HG03095 (cell line): ENCODE results near the gene C16orf78.
"Not testable (repeated sequence)": the region's sequence is repeated elsewhere in the genome, so short reads cannot be mapped to it uniquely, and the experiment has no call there.

Source experiments
- ATAC-seq: cut with Tn5 transposase; IDR thresholded peaks from one replicate; pipeline ENCODE4 v1.9.1; 2021; ENCODE audit warnings: moderate library complexity; ENCODE audit not compliant: unreplicated experiment

The C16orf78 gene

DNA sequence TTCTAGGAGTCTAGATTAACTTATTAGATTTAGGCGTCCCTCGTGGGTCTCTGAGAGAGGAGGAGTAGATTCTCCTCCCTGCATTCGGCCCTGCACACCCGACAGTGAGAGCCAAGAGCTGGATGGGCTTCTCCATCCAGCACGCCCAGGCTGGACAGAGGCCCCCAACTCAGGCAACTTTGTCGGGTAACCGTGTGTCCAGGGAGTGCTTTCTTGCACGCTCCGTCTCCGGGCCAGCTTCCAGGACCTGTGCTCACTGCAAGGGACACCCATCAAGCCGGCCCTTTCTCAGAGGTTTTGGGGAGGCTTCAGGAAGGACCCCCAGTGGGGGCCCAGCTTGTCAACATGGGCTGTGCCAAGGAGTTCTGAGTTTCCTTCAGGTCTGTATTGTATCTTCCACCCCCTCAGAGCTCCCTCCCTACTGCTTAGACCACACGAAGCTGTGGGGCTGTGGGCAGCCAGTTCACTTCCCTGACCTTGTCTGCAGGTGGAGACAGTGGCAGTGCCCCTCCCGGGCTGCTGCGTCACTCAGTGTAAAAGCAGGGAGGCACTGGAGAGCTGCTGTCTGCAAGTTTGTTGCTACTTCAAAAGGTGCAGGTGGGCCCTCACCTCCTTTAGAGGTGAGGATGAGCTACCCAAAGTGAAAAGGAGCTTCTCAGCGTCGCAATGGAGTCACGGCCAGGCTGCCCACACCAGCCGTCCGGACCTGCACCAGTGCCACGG is 24.0 kb upstream of the C16orf78 start:
- no peak for ATAC-seq

DNA sequence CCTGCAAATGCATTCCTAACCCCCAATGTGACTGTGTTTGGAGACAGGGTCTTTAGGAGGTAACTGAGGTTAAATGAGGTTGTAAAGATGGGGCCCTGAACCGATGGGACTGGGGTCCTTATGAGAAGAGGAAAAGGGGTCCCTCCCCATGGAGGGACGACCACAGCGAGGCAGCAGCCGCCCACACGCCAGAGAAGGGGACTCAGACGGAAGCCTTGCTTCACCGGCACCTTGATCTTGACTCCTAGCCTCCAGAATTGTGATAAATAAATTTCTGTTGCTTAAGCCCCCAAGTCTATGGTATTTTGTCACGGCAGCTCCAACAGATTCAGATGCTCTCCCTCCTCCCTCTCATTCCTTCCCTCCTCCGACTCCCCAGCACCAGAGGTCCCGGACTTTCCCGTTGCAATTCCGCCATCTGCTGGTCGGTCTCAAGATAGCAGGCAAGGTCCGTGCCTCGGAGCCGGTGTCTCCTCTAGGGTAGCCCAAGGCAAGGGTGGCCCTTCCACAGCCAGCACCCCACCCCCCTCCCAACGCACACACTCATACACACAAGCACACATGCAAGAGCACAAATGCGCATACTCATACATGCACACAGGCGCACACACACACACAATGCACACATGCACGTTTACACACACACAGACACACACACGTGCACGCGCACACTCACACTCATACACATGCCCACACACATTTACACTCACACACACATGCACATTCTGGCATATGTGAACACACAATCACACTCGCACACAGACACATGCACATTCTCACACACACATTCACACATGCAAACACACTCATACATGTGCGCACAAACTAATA is 23.1 kb upstream of the C16orf78 start:
- no peak for ATAC-seq

DNA sequence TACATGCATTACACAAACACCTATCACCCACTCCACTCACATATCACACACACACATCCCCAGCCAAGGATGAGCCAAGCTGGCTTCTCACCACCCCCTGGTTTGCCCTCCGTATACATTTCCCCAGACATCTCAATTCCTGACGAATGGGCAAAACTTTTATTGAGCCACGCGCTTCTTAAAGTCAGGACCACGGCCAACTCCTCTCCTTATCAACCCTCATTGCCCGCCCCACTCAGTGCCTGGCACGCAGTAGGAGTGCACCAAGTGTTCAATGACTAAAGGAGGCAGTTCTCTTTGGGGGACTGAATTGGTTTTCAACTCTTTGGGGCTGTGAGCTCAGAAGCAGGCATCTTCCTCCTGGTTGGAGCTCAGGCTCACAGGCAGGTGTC is 22.5 kb upstream of the C16orf78 start:
- no peak for ATAC-seq

DNA sequence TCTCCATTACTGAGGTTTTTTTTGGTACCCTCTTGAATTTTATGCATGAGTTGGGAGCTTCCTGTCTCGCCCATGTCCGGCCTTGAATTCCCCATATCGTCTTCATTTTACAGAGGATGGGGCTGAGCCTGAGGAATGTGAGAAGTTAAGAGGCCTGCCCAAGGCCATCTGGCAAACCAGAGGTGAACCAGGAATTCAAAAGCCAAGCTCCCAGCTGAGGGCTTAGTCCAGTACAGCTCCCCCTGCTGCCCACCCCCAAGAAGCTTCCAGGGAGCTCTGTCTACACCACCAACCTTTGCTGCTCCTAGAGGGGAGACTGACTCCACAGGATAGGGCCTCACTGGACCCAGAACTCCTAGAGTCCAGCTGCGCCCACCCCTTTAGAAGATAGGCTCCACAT is 20.7 kb upstream of the C16orf78 start:
- ATAC-seq, result no peak

DNA sequence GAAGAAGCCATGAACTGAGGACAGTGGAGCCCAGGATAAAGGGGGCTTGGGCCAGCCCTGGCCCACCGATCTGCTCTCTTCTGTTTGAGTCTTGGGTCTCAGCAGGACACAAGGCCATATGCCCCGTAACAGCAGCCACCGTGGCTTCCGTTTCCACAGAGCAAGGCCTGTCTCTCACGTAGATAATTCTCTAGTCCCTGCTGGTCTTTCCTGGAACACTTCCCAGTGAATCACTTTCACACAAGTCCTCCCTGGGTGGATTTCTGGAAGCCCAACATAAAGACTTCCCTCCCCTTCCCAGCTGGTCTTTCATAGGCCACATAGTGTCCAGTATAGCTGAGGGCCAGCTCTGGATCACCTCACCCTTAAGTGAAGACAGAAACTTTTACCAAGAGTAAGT is 19.9 kb upstream of the C16orf78 start:
- no peak for ATAC-seq

DNA sequence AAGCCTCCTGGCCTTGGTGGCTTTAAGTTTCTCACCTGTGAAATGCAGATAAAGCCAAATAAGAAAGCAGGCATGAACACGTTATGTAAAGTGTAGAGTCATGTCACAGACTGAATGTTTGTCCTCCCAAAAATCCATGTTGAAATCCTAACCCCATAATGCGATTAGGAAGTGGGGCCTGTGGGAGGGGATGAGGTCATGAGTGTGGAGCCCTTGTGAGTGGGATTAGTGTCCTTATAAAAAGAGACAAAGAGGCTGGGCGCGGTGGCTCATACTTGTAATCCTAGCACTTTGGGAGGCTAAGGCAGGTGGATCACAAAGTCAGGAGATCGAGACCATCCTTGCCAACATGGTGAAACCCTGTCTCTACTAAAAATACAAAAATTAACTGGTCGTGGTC is 19.5 kb upstream of the C16orf78 start:
- ATAC-seq, result no peak

DNA sequence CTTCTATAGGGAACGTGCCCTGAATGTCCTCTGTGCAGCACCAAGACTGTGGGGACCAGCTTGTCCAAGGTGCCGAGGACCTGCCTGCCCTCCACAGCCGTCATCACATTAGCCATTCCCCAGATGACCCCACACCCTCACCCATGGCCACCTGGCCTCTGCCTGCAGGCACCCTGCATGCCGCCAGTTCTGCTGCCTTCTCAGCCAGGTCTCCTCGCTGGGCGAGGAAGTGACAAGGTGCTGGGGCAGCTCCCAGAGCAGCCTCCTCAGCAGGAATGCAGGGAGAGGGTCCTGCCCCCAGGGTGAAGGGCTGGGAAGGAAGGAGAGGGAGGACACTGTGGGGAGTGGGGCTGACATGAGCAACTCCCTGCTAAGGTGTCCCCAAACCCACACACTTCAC is 18.6 kb upstream of the C16orf78 start:
- no peak for ATAC-seq

DNA sequence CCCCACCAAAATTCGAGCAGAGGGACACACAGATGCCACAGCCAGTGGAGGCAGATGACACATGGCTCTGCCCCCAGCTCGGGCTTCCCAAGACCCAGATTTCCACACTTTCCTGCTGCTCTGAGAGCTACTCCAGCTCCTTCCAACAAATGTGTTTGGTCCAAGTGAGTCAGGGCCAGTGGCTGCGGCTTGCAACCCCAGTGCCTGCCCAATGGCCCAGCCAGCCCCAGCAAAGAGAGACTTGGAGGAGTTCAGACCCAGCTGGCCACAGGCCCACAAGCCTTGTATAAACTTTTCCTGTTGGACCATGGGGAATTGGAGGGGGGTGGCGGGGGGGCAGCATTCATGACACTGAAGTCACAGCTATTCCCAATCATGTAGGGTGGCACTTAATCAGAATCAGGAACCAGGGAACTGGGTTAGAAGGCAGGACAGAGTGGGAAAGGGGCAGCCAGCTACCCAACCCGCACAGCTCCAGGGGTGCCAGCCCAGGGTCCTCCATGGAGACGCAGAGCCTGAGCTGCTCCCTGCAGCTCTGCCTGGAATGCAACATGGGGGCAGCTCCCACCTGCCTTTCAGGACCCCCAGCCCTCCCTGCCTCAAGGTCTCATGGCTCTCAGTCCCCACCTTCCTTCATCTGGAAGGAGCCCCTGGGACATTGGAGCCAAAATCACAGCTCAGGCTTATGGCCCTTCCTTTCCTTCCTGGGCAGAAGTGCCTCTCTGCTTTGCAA is 17.5 kb upstream of the C16orf78 start:
- ATAC-seq, result no peak

DNA sequence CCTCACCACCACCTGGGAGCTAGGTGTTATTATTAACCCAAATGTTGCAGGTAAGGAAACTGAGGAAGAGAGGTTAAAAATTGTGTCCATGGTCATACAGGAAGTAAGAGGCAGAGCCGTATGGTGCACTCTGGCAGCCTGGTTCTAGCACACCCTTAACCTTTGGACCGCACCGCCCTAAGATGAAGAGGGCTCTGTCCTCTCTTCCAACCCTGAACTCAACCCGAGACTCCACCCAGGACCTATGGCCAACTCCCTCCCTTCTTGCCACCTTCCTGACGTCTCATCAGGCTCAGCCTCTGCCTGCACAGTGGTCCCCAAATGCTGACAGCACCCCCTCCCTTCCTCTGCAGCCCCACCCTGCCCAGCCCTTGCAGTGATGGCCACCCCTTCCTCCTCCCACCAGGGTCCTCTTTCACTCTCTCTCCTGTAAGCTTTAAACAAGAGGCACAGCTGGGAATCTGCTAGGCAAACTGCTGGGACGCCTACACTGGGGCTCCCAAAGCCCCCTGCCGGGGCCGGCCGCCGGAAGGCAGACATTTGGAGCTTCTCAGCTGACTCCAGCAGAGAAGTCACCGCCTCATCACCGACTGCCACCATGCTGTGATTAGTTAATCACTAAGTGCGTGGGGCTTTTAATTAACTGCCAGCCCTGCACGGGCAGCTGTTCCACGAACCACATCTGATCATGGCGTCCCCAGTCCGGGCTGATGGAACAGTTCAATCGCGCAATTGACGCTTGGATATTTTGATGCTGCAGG is 16.7 kb upstream of the C16orf78 start:
- no peak for ATAC-seq

DNA sequence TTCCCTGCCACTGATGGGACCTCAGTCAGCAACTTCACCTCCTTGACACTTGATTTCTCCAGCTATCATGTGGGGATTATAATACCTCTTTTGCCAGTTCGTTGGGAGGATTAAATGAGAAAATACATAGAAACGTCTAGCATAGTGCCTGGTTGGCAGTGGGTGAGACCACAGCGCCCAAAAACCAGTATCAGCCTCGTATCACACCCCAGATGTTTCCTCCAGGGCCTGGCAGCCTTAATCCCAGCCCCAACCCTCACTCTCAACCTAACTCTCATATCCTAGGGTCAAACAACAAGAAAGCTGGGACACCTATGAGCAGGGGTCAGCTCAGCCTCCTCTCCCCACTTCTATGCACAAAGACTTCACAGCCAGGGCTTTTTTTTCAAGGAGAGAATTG is 14.0 kb upstream of the C16orf78 start:
- no peak for ATAC-seq

DNA sequence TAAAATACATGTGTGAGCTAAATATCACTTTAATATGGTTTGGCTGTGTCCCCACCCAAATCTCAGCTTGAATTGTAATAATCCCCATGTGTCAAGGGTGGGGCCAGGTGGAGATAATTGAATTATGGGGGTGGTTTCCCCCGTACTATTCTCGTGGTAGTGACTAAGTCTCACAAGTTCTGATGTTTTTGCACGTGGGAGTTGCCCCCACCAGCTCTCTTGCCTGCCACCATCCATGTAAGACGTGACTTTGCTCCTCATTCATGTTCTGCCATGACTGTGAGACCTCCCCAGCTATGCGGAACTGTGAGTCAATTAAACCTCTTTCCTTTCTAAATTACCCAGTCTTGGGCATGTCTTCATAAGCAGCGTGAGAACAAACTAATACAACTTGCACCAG is 11.9 kb upstream of the C16orf78 start:
- not testable (repeated sequence) for ATAC-seq

DNA sequence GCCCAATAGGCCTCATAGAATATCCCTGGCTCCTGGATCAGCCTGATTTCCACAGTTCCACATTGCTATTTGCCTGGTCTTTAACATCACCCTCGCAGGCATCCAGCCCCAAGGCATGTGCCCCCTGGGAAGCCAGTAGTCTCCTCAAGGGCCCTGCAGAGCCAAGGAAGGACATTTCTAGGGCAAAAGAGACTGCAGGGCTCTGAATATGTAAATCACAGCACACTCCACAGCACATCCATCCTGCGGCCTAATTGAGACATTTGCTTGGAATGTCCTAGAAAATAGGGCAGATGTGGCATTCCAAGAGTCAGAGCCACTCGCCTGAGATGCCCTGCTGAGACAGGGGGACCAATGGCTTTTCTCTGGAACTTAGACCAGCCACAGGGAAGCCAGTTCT is 11.4 kb upstream of the C16orf78 start:
- no peak for ATAC-seq

DNA sequence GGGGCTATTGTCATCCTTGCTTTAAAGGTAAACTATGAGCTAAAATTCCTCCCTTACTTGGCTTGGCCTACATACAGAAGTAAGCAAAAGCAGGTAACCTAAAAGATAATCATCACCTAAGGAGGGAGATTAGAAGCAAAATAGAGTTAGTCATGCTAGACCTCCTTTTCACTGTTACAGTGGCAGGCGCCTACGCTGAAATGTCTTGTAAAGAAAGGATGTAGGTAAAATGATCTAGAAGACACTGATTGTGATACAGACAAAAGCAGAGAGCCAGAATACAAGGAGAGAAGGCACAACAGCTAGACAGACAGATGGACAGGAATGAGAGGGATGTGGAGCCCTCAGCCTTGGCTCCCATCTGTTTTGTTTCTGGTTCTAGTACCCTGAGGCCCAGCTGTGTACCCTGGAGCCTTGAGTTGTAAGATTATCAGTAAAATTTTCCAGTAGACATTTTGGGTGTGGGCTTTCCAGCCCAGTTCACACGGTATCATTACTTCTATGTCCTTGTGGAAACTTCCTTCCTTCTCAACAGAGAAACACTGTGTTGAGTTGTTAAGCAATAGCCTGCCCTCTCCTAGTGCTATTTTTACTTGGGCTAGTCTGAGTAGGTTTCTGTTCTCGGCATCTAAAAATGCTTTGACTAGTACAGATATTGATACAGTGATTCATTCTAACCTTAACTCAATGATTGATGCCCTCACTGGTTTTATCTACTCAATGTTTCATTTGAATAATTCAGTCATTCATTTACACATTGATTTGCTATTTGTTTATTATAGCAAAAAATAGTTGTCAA is 7.7 kb upstream of the C16orf78 start:
- peak; percentile 93 for ATAC-seq

DNA sequence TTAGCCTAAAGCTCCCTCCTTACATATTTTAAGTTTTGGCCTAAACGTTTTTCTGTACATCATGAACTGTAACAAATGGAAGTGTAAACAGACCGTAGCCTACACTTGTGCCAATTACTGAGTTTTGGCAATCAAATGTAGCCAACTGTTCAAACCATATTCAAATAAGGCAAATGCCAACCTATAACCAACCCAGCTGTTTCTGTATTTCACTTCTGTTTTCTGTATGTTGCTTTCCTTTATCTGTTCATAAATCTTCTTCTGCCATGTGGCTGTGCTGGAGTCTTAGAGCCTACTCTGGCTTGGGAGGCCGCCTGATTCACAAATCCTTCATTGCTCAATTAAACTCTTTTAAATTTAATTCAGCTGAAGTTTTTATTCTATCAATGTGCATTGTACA is 6.9 kb upstream of the C16orf78 start:
- peak; percentile 35 for ATAC-seq

DNA sequence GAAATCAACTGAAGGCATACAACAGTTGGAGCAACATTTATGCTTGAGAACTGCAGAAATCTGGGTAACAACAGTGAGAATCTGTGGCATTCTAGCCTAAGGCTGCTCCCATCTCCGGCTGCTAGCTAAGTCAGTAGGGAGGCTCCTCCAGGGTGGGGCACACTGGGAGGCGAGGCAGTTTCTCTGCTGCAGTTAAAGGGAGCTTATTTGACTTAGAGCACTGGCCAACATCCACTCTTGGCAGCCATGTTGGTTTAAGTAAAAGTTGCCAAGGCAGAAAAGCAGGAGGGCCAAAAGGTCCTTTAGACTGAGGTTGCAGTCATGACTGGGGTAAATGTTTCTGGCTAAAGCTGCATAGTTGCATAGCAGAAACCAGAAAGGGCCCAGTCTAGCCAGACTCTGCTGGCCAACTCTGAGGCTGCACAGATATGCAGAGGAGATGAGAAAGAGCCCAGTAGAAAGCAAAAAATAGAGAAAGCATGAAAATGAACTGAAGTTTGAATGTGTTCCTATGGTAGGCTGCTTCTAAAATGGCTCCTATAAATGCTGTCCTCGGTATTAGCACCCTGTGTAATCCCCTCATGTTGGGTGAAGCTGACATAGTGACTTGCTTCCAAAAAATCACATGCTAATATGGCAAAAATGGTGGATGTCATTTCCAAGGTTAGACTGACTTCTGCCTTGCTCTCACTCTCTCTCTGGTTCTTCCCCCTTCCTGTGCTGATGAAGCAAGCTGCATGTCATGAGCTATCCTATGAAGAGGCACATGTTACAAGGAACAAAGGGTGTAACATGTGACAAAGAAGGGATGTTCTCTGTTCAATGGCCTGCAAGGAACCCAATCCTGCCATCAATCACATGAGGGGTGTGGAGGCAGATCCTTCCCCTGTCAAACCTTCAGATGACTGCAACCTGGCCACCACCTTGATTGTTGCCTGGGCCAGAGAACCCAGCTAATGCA is 3.7 kb upstream of the C16orf78 start:
- ATAC-seq, result no peak

DNA sequence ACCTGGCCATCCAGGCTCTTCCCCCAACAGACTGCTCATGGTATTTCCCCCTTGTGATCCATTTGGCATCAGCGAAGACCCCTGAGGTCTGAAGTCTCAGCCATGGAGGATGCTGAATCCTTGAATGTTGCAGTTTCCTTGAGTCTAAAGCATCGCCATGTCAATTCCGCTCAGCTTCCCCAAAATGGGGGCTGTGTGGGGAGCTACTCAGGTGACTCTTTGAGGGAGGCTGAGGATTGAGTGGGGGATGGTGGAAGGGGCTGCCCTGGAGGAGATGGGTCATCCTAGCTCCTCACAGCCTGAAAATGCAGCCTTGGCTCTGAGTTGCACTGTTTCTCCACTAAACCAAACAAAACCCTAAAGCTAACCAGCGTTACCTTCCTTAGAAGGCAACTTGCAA is 2.6 kb downstream of the C16orf78 start:
- ATAC-seq, result no peak

DNA sequence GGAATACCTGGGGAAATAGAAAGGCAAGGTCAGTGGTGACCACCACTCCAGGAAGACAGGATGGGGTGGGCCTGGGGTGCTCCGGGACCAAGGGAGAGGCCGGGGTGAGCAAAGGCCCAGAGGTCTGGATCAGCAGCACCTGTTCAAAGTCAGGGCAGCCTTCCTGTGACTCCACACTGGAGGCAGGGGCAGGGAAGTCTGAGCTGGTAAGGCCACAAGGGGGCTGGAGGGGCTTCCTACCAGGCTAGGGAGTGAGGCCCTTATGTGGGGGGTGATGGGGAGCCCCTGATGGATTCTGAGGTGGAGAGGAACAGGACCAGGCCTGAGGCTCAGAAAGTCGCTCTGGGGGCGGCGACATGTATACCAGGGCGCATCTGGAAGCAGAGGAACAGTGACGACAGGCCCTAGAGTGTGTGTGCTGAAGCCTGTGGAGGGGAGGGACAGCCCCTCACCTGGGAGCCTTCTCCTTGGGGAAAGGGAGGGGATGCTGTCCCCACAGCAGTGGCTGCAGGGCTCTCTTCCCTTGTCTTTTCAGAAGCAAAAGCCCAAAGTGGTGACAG is 3.7 kb downstream of the C16orf78 start:
- no peak for ATAC-seq

DNA sequence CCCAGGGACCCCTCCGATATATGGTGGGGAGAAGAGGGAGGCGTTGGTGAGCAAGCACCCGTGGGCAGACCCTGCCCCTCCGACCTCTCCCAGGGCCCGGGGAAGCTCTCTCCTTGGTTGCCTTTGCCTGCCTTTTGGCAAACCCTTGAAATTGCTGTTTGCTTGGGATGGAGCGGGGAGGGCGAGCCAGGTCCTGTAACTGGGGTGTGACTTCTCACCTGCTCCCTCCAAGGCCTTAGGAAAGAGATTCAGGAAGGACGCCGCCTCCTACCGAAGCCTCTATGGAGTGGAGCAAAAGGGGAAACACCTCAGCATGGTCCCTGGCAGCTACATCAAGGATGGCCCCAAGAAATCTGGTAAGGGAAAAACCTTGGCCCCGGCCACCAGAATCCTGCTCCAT is 4.6 kb downstream of the C16orf78 start:
- ATAC-seq, result no peak

DNA sequence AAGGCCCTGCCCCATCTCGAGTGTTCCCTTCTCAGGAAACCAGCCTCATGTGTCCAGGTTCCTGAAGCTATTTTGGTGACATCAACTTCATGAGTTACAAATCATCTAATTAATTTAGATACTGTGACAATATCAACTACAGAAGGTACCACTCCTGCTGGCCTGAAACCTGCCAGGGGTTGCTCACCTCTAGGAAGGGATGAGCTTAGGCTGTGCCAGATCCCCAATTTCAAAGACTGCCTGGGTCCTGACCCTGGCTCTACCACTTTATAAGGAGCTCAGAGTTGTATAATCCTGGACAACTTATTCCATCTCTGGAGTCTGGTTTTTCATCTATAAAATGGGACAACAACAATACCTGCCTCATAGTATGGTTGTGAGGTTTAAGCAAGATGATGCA is 5.2 kb downstream of the C16orf78 start:
- no peak for ATAC-seq
